Prostate gland (tissue), 2 donors: ENCODE measurements around the gene PHLDB1.

Experiments
- POLR2A ChIP-seq: fragments of 450-650 bp; IDR thresholded peaks from one replicate; pipeline ENCODE4 v1.6.1; 2016; ENCODE audit warnings: antibody characterized with exemption, mild to moderate bottlenecking
- POLR2AphosphoS5 ChIP-seq: sonication (generic); formaldehyde crosslinking; IDR thresholded peaks from one replicate; pipeline ENCODE4 v1.6.1; 2017; ENCODE audit warnings: antibody characterized with exemption
- TF ChIP-seq, protein P1 (sequence below), 4 experiments: fragments of 200-600 bp in 2 of 4; fragments of 450-650 bp in 2 of 4; sonication (generic) in 2 of 4; IDR thresholded peaks; 1 replicate in 3 of 4; 2 replicates in 1 of 4; pipeline ENCODE4 v1.5.1; 2016 to 2019; ENCODE audit warnings: antibody characterized with exemption in 4 of 4, mild to moderate bottlenecking in 2 of 4, moderate library complexity in 2 of 4

- TF ChIP-seq POLR2A (no peak), POLR2AphosphoS5 (no peak)
- TF ChIP-seq, protein P1, sequence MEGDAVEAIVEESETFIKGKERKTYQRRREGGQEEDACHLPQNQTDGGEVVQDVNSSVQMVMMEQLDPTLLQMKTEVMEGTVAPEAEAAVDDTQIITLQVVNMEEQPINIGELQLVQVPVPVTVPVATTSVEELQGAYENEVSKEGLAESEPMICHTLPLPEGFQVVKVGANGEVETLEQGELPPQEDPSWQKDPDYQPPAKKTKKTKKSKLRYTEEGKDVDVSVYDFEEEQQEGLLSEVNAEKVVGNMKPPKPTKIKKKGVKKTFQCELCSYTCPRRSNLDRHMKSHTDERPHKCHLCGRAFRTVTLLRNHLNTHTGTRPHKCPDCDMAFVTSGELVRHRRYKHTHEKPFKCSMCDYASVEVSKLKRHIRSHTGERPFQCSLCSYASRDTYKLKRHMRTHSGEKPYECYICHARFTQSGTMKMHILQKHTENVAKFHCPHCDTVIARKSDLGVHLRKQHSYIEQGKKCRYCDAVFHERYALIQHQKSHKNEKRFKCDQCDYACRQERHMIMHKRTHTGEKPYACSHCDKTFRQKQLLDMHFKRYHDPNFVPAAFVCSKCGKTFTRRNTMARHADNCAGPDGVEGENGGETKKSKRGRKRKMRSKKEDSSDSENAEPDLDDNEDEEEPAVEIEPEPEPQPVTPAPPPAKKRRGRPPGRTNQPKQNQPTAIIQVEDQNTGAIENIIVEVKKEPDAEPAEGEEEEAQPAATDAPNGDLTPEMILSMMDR (IDR thresholded peaks at IDR 0.05) = no peak
Measured at GRCh38 chr11:118672846-118673245, 65.4 kb downstream of the PHLDB1 start.
